Stimulated activated memory B cell treated with anti-CD40 and anti-IgM and Interleukin-4, amounts not matched to agents 10 μg/mL and 1 μg/mL and 100 μg/mL, for 72 hours (primary cell): Measurements from ENCODE around the gene FOXQ1.
"Not testable (repeated sequence)": the region's sequence is repeated elsewhere in the genome, so short reads cannot be mapped to it uniquely, and the experiment has no call there.

Experiments used
- ATAC-seq: fragments of 150-1000 bp; cut with Tn5 transposase; 2 replicates; pipeline ENCODE4 v1.10.0; 2021
- H3K27ac Mint-ChIP-seq: one replicate; pipeline ENCODE4 v1.8.0; 2022; ENCODE audit warnings: mild to moderate bottlenecking, mixed read lengths
- H3K27me3 Mint-ChIP-seq: one replicate; pipeline ENCODE4 v1.8.0; 2022; ENCODE audit warnings: mixed read lengths
- H3K36me3 Mint-ChIP-seq: one replicate; pipeline ENCODE4 v1.8.0; 2022; ENCODE audit warnings: mixed read lengths
- H3K4me1 Mint-ChIP-seq: one replicate; pipeline ENCODE4 v1.8.0; 2022; ENCODE audit warnings: mixed read lengths
- H3K4me3 Mint-ChIP-seq: one replicate; pipeline ENCODE4 v1.8.0; 2022; ENCODE audit warnings: mild to moderate bottlenecking, moderate library complexity, mixed read lengths
- H3K9me3 Mint-ChIP-seq: one replicate; pipeline ENCODE4 v1.8.0; 2022; ENCODE audit warnings: mixed read lengths

The FOXQ1 gene

GRCh38 chr6:1312203-1312472 is 240 bp downstream of the FOXQ1 start:
- Mint-ChIP-seq H3K4me1 (peaks cover 39% of the 10 kb centered on the region), H3K36me3 (peaks cover 5% of the 10 kb centered on the region), H3K27me3 (peaks cover 80% of the 10 kb centered on the region), H3K27ac (no peak overlapping the region), H3K9me3 (peaks cover 3% of the 10 kb centered on the region), H3K4me3 (peak overlapping the region; percentile 69)
- ATAC-seq: no peak

GRCh38 chr6:1312473-1313367 is 822 bp downstream of the FOXQ1 start:
- peaks cover 3% of the 10 kb centered on the region for H3K9me3 Mint-ChIP-seq
- no peak for ATAC-seq
- peaks cover 5% of the 10 kb centered on the region for H3K36me3 Mint-ChIP-seq
- H3K4me1 Mint-ChIP-seq: peaks cover 39% of the 10 kb centered on the region
- H3K27me3 Mint-ChIP-seq: peaks cover 82% of the 10 kb centered on the region
- H3K4me3 Mint-ChIP-seq: peak overlapping the region; percentile 69
- H3K27ac Mint-ChIP-seq: no peak overlapping the region

GRCh38 chr6:1313384-1313766 is 1.5 kb downstream of the FOXQ1 start:
- H3K27ac Mint-ChIP-seq: no peak overlapping the region

DNA sequence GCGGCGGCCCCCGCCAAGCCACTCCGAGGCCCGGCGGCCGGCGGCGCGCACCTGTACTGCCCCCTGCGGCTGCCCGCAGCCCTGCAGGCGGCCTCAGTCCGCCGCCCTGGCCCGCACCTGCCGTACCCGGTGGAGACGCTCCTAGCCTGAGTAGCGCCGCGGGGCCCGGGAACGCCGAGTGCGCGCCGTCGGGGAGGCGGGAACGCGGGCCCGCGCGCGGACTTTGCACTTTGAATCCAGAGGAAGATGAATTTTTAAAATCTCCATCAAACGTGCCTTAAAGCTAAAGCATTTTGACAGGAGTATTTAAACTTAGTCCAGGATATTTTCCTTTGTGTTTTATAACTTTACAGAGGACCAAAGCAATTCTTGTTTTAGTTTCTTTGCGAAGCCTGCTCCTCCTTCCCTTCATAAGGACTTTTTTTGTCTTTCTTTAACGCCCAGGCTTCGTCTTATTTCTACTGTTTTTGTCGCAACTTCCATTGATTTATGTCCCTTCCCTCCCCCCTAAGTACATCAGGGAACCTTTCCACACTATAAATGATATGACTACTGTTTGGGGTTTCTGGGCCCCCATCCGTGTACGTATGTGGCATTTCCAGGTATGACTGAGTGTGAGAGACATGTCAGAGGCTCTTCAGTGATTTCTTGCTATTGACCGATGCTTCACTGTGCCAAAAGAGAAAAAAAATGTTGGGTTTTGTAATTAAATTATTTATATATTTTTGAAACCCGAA is 2.0 kb downstream of the FOXQ1 start:
- no peaks in the 10 kb centered on the region for H3K9me3 Mint-ChIP-seq
- ATAC-seq: no peak
- peaks cover 78% of the 10 kb centered on the region for H3K27me3 Mint-ChIP-seq
- peaks cover 39% of the 10 kb centered on the region for H3K4me1 Mint-ChIP-seq
- H3K36me3 Mint-ChIP-seq: peaks cover 5% of the 10 kb centered on the region
- peak overlapping the region; percentile 30 for H3K4me3 Mint-ChIP-seq
- no peak overlapping the region for H3K27ac Mint-ChIP-seq

More at GRCh38 chr6:1313384-1313766, 1.5 kb downstream of the FOXQ1 start:
- no peak overlapping the region for H3K4me3 Mint-ChIP-seq
- peaks cover 5% of the 10 kb centered on the region for H3K36me3 Mint-ChIP-seq
- peaks cover 82% of the 10 kb centered on the region for H3K27me3 Mint-ChIP-seq
- no peak for ATAC-seq
- no peaks in the 10 kb centered on the region for H3K9me3 Mint-ChIP-seq
- peaks cover 39% of the 10 kb centered on the region for H3K4me1 Mint-ChIP-seq

GRCh38 chr6:1314617-1315016 is 2.7 kb downstream of the FOXQ1 start:
- Mint-ChIP-seq H3K27me3 (peaks cover 71% of the 10 kb centered on the region), H3K4me1 (peaks cover 39% of the 10 kb centered on the region), H3K27ac (no peak overlapping the region), H3K36me3 (peaks cover 5% of the 10 kb centered on the region), H3K9me3 (no peaks in the 10 kb centered on the region), H3K4me3 (no peak overlapping the region)
- ATAC-seq: no peak

- Mint-ChIP-seq H3K4me1 (peaks cover 38% of the 10 kb centered on the region), H3K27me3 (peaks cover 66% of the 10 kb centered on the region), H3K9me3 (no peaks in the 10 kb centered on the region), H3K27ac (no peak overlapping the region), H3K4me3 (no peak overlapping the region), H3K36me3 (peaks cover 5% of the 10 kb centered on the region)
- no peak for ATAC-seq
Observed at GRCh38 chr6:1315201-1315559, 3.3 kb downstream of the FOXQ1 start.

DNA sequence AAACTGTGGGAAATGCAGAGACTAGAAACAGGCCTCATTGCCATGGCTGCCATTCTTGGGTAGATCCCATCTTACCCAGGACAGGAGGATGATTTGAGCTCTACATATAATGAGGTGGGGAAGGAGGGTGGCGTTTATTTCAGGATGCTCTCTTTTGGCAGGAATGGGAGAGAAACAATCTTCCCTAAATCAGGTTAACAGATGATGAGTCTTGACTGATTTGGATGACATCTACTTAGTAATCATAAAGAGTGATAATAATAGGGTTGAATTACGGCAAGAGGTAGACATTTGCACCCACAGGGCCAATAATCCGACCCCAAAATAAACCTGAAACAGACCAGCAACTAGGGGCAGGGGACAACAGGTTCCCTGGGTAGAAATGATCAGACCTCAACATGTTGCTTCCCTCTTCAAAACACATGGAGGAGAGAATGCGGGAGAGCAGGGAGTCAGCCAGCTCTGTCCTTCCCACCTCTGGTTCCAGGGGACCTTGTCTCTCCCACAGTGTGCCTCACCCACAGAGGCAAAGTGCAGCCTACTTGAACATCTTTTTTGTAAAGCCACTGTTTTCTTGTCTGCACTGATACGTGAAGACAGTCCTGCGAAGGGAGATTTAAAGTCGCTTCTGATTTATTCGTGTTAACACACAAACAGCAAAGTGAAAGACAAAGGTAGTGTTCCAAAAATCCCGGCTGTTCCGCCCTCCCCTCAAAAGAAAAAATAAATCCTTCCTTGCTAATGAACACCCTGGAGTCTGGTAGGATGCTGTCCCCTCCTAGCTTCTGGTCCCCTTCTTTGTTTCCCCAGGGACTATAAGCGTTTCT is 3.9 kb downstream of the FOXQ1 start:
- H3K27ac Mint-ChIP-seq: no peak overlapping the region
- peaks cover 5% of the 10 kb centered on the region for H3K36me3 Mint-ChIP-seq
- peaks cover 60% of the 10 kb centered on the region for H3K27me3 Mint-ChIP-seq
- ATAC-seq: no peak
- peaks cover 33% of the 10 kb centered on the region for H3K4me1 Mint-ChIP-seq
- peak overlapping the region; percentile 56 for H3K4me3 Mint-ChIP-seq
- H3K9me3 Mint-ChIP-seq: no peaks in the 10 kb centered on the region

DNA sequence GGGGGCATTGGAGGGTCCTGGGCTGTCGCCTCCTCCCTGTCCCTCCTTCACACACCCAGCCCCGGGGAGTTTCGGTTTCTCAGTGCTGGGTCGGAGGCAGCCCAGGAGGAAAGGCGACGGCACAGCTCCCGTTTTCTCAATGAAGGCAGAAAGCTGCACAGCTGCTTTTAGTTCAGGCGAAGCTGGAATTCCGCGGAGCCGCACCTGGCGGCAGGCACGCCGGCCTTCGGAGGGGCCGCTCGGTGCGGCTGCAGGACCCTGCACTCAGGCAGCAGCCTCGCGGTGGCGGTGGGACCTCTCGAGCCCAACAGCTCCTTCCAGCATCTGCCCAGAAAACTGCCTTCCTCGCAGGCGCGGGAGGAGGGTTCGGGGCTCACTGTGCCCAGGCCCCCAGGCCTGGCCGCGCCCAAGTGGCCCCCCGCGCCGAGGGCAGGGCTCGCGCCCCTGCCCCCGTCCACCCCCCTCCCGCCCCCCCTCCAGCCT is 4.6 kb downstream of the FOXQ1 start:
- Mint-ChIP-seq H3K4me1 (peaks cover 26% of the 10 kb centered on the region), H3K9me3 (no peaks in the 10 kb centered on the region), H3K36me3 (peaks cover 5% of the 10 kb centered on the region), H3K27me3 (peaks cover 52% of the 10 kb centered on the region), H3K27ac (no peak overlapping the region), H3K4me3 (peak overlapping the region; percentile 56)
- peak; percentile 52 for ATAC-seq

GRCh38 chr6:1317302-1317815 is 5.5 kb downstream of the FOXQ1 start:
- ATAC-seq: peak; percentile 66
- Mint-ChIP-seq H3K27ac (no peak overlapping the region), H3K4me3 (no peak overlapping the region)

GRCh38 chr6:1318036-1318435 is 6.1 kb downstream of the FOXQ1 start:
- Mint-ChIP-seq H3K4me1 (peaks cover 20% of the 10 kb centered on the region), H3K27me3 (peaks cover 39% of the 10 kb centered on the region), H3K4me3 (peak overlapping the region; percentile 42), H3K27ac (no peak overlapping the region), H3K9me3 (no peaks in the 10 kb centered on the region), H3K36me3 (peaks cover 5% of the 10 kb centered on the region)
- ATAC-seq: no peak

More at GRCh38 chr6:1317302-1317815, 5.5 kb downstream of the FOXQ1 start:
- H3K4me1 Mint-ChIP-seq: peaks cover 21% of the 10 kb centered on the region
- H3K9me3 Mint-ChIP-seq: no peaks in the 10 kb centered on the region
- peaks cover 44% of the 10 kb centered on the region for H3K27me3 Mint-ChIP-seq
- H3K36me3 Mint-ChIP-seq: peaks cover 5% of the 10 kb centered on the region

DNA sequence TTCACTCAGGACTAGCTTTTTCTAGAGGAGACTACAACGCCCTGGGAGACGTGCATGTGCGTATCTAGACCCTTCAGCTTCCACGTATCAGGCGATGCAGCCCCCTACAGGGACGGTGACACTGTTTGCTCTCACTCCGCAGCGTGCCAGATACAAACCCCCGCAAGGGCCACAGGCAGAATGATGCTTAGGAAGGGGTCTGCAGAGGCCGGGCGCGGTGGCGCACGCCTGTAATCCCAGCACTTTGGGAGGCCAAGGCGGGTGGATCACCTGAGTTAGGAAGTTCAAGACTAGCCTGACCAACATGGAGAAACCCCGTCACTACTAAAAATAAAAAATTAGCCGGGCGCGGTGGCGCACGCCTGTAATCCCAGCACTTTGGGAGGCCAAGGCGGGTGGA is 6.7 kb downstream of the FOXQ1 start:
- H3K27ac Mint-ChIP-seq, ATAC-seq: not testable (repeated sequence)
- peaks cover 39% of the 10 kb centered on the region for H3K27me3 Mint-ChIP-seq

GRCh38 chr6:1321738-1322137 is 9.8 kb downstream of the FOXQ1 start:
- no peaks in the 10 kb centered on the region for H3K4me1 Mint-ChIP-seq

More for the DNA sequence above, 6.7 kb downstream of the FOXQ1 start:
- H3K4me3 Mint-ChIP-seq, H3K36me3 Mint-ChIP-seq, H3K9me3 Mint-ChIP-seq: not testable (repeated sequence)
- peaks cover 20% of the 10 kb centered on the region for H3K4me1 Mint-ChIP-seq

GRCh38 chr6:1322156-1322555 is 10.3 kb downstream of the FOXQ1 start:
- H3K27ac Mint-ChIP-seq: no peak overlapping the region
- no peaks in the 10 kb centered on the region for H3K36me3 Mint-ChIP-seq
- no peaks in the 10 kb centered on the region for H3K9me3 Mint-ChIP-seq
- ATAC-seq: no peak
- H3K27me3 Mint-ChIP-seq: peaks cover 35% of the 10 kb centered on the region
- H3K4me3 Mint-ChIP-seq: no peak overlapping the region
- H3K4me1 Mint-ChIP-seq: no peaks in the 10 kb centered on the region

More at GRCh38 chr6:1321738-1322137, 9.8 kb downstream of the FOXQ1 start:
- Mint-ChIP-seq H3K9me3 (no peaks in the 10 kb centered on the region), H3K27me3 (peaks cover 31% of the 10 kb centered on the region), H3K27ac (no peak overlapping the region), H3K36me3 (no peaks in the 10 kb centered on the region), H3K4me3 (no peak overlapping the region)
- ATAC-seq: no peak

DNA sequence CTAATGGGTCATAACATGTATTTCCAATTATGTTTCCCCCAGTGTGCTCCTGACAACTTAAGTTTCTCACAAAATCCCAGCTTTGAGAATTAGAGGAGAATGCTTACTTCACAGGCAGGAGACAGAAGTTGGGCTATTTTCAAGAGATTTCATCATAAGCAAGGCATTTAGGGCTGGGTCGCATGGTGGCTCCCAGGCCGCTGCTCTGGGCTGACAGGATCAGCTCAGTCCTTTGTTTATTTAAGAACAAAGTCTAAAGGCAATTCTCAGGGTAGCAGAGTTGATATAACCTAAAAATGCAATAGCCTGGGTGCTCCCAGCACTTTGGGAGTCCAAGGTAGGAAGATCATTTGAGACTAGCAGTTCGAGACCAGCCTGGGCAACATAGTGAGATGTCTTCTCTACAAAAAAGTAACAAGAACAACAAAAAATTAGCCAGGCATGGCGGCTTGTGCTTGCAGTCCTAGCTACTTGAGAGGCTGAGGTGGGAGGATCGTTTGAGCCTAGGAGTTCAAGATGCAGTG is 10.9 kb downstream of the FOXQ1 start:
- no peaks in the 10 kb centered on the region for H3K4me1 Mint-ChIP-seq
- no peak overlapping the region for H3K4me3 Mint-ChIP-seq
- ATAC-seq: no peak
- H3K9me3 Mint-ChIP-seq: no peaks in the 10 kb centered on the region
- no peak overlapping the region for H3K27ac Mint-ChIP-seq
- peaks cover 37% of the 10 kb centered on the region for H3K27me3 Mint-ChIP-seq
- H3K36me3 Mint-ChIP-seq: no peaks in the 10 kb centered on the region

- peaks cover 3% of the 10 kb centered on the region for H3K9me3 Mint-ChIP-seq
- H3K36me3 Mint-ChIP-seq: no peaks in the 10 kb centered on the region
- no peak for ATAC-seq
- no peaks in the 10 kb centered on the region for H3K4me1 Mint-ChIP-seq
- peaks cover 33% of the 10 kb centered on the region for H3K27me3 Mint-ChIP-seq
- H3K27ac Mint-ChIP-seq: no peak overlapping the region
- H3K4me3 Mint-ChIP-seq: no peak overlapping the region
Observed at GRCh38 chr6:1324936-1325335, 13.0 kb downstream of the FOXQ1 start.
